ENCODE measurements around the gene ATP6V0E2. TPM values are rescaled to one million over a fixed set of nuclear protein-coding genes. Genes with fewer than 3 reads are reported as not detected.

Gene ATP6V0E2
- total RNA-seq, 1 experiment from 2014 or later: 25.5 TPM

DNA sequence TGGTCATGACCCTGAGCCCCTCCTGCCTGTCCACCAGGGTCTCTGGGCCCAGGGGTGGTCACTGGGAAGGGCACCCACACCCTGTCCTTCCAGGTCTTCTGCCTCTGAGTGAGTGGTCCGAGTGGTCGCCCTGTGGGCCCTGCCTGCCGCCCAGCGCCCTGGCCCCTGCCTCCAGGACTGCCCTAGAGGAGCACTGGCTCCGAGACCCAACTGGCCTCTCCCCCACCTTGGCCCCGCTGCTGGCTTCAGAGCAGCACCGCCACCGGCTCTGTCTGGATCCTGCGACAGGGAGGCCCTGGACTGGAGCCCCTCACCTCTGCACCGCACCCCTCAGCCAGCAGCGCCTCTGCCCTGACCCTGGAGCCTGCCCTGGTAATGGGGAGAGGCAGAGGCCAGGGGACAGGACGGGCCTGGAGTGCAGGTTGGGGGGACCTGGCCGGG, 49.4 kb upstream of the ATP6V0E2 start:
- no peak overlapping the region for H2AFZ ChIP-seq (ENCODE audit: low read depth, low read length, poor library complexity, severe bottlenecking)
- intact Hi-C loops (cut with micrococcal nuclease): no loop called here
- ChIA-PET RAD21 (ENCODE audit: low non-redundant PET in 1 of 2, low total read pairs in 2 of 2, uncharacterized antibody in 2 of 2, unreplicated experiment in 2 of 2) (no interaction called here), POLR2A (no interaction called here), CTCF (no interaction called here)
- no peak overlapping the region for H3K9ac ChIP-seq (ENCODE audit: low read length)
- no peaks in the 10 kb centered on the region for H3K9me2 ChIP-seq (ENCODE audit: insufficient read depth)
- no peaks in the 10 kb centered on the region for H3K79me2 ChIP-seq (ENCODE audit: insufficient read depth, low read length)
- no peaks in the 10 kb centered on the region for H4K20me1 ChIP-seq (ENCODE audit: insufficient read depth)
- no peaks in the 10 kb centered on the region for H3K27me3 ChIP-seq (ENCODE audit: insufficient read depth, low read length)
- no peak overlapping the region for H3K4me2 ChIP-seq (ENCODE audit: low read length)
- H3K36me3 ChIP-seq (ENCODE audit: control insufficient read depth in 1 of 2, insufficient read depth in 2 of 2, low read length in 2 of 2): no peaks in the 10 kb centered on the region
- H3K27ac ChIP-seq (ENCODE audit: low read depth, low read length): no peak overlapping the region
- no peak overlapping the region for H3K4me3 ChIP-seq (replicated peaks in 1 of 2; ENCODE audit: low read depth in 1 of 2, low read length in 2 of 2)
- H3K4me1 ChIP-seq (ENCODE audit: control insufficient read depth in 1 of 2, insufficient read depth in 2 of 2, low read length in 2 of 2): no peaks in the 10 kb centered on the region
- ATAC-seq (no peak), DNase-seq (ENCODE audit: low read depth, low spot score) (no peak)
- no TSS peak for BruUV-seq (replicated peaks)
- H3K9me3 ChIP-seq (ENCODE audit: control insufficient read depth in 1 of 2, insufficient read depth in 1 of 2, low read depth in 1 of 2, low read length in 2 of 2): no peaks in the 10 kb centered on the region
- no peak for TF ChIP-seq EZH2phosphoT487 (IDR thresholded peaks at IDR 0.05; ENCODE audit: borderline replicate concordance)
- TF ChIP-seq POLR2A (IDR thresholded peaks at IDR 0.05; ENCODE audit: borderline replicate concordance, extremely low read depth, insufficient read depth, insufficient read length): no peak
- TF ChIP-seq, protein P1, sequence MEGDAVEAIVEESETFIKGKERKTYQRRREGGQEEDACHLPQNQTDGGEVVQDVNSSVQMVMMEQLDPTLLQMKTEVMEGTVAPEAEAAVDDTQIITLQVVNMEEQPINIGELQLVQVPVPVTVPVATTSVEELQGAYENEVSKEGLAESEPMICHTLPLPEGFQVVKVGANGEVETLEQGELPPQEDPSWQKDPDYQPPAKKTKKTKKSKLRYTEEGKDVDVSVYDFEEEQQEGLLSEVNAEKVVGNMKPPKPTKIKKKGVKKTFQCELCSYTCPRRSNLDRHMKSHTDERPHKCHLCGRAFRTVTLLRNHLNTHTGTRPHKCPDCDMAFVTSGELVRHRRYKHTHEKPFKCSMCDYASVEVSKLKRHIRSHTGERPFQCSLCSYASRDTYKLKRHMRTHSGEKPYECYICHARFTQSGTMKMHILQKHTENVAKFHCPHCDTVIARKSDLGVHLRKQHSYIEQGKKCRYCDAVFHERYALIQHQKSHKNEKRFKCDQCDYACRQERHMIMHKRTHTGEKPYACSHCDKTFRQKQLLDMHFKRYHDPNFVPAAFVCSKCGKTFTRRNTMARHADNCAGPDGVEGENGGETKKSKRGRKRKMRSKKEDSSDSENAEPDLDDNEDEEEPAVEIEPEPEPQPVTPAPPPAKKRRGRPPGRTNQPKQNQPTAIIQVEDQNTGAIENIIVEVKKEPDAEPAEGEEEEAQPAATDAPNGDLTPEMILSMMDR (IDR thresholded peaks at IDR 0.05 in 2 of 3, conservative IDR thresholded peaks at IDR 0.05 in 1 of 3; ENCODE audit: borderline replicate concordance in 1 of 3, insufficient read depth in 1 of 3, low read depth in 2 of 3, low read length in 2 of 3): no peak
- TF ChIP-seq EZH2 (IDR thresholded peaks at IDR 0.05): no peak
- no peak for TF ChIP-seq TCF7L2 (IDR thresholded peaks at IDR 0.05; ENCODE audit: borderline replicate concordance, extremely low read depth, insufficient read depth, insufficient read length)
- TF ChIP-seq ZNF274 (IDR thresholded peaks at IDR 0.05; ENCODE audit: low read depth, low read length): no peak
- TF ChIP-seq ZFX (IDR thresholded peaks at IDR 0.05): no peak
- no peak for TF ChIP-seq EGR1 (IDR thresholded peaks at IDR 0.05; ENCODE audit: low read depth)
- TF ChIP-seq RAD21 (IDR thresholded peaks at IDR 0.05; ENCODE audit: low read depth): no peak
- TF ChIP-seq, protein P2, sequence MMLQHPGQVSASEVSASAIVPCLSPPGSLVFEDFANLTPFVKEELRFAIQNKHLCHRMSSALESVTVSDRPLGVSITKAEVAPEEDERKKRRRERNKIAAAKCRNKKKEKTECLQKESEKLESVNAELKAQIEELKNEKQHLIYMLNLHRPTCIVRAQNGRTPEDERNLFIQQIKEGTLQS (IDR thresholded peaks at IDR 0.05): no peak
- TF ChIP-seq FOSL1 (IDR thresholded peaks at IDR 0.05; ENCODE audit: low read depth): no peak
- no peak for TF ChIP-seq ELF1 (IDR thresholded peaks at IDR 0.05; ENCODE audit: borderline replicate concordance, low read depth)
- no peak for TF ChIP-seq SP1 (IDR thresholded peaks at IDR 0.05; ENCODE audit: low read depth)
- no peak for TF ChIP-seq CBX3 (IDR thresholded peaks at IDR 0.05; ENCODE audit: low read depth)
- no peak for TF ChIP-seq JUND (IDR thresholded peaks at IDR 0.05)
- TF ChIP-seq, protein P3, sequence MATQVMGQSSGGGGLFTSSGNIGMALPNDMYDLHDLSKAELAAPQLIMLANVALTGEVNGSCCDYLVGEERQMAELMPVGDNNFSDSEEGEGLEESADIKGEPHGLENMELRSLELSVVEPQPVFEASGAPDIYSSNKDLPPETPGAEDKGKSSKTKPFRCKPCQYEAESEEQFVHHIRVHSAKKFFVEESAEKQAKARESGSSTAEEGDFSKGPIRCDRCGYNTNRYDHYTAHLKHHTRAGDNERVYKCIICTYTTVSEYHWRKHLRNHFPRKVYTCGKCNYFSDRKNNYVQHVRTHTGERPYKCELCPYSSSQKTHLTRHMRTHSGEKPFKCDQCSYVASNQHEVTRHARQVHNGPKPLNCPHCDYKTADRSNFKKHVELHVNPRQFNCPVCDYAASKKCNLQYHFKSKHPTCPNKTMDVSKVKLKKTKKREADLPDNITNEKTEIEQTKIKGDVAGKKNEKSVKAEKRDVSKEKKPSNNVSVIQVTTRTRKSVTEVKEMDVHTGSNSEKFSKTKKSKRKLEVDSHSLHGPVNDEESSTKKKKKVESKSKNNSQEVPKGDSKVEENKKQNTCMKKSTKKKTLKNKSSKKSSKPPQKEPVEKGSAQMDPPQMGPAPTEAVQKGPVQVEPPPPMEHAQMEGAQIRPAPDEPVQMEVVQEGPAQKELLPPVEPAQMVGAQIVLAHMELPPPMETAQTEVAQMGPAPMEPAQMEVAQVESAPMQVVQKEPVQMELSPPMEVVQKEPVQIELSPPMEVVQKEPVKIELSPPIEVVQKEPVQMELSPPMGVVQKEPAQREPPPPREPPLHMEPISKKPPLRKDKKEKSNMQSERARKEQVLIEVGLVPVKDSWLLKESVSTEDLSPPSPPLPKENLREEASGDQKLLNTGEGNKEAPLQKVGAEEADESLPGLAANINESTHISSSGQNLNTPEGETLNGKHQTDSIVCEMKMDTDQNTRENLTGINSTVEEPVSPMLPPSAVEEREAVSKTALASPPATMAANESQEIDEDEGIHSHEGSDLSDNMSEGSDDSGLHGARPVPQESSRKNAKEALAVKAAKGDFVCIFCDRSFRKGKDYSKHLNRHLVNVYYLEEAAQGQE (IDR thresholded peaks at IDR 0.05; ENCODE audit: low read depth): no peak
- TF ChIP-seq, protein P4, sequence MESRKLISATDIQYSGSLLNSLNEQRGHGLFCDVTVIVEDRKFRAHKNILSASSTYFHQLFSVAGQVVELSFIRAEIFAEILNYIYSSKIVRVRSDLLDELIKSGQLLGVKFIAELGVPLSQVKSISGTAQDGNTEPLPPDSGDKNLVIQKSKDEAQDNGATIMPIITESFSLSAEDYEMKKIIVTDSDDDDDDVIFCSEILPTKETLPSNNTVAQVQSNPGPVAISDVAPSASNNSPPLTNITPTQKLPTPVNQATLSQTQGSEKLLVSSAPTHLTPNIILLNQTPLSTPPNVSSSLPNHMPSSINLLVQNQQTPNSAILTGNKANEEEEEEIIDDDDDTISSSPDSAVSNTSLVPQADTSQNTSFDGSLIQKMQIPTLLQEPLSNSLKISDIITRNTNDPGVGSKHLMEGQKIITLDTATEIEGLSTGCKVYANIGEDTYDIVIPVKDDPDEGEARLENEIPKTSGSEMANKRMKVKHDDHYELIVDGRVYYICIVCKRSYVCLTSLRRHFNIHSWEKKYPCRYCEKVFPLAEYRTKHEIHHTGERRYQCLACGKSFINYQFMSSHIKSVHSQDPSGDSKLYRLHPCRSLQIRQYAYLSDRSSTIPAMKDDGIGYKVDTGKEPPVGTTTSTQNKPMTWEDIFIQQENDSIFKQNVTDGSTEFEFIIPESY (IDR thresholded peaks at IDR 0.05; ENCODE audit: extremely low read depth, insufficient replicate concordance, low read length): no peak
- TF ChIP-seq SIN3A (IDR thresholded peaks at IDR 0.05; ENCODE audit: low read depth): no peak
- TF ChIP-seq SRF (IDR thresholded peaks at IDR 0.05; ENCODE audit: low read depth): no peak
